Measurements from ENCODE around the gene NT5C1B. TPM values are rescaled to one million over a fixed set of nuclear protein-coding genes. Genes with fewer than 3 reads are reported as not detected.

NT5C1B gene
- total and polyA plus RNA-seq, 10 of the 15 experiments (the other 5 are each of a cell fraction or from before 2014, with no cell fraction given): 0.40 to 0.44 TPM; not detected in 8

DNA sequence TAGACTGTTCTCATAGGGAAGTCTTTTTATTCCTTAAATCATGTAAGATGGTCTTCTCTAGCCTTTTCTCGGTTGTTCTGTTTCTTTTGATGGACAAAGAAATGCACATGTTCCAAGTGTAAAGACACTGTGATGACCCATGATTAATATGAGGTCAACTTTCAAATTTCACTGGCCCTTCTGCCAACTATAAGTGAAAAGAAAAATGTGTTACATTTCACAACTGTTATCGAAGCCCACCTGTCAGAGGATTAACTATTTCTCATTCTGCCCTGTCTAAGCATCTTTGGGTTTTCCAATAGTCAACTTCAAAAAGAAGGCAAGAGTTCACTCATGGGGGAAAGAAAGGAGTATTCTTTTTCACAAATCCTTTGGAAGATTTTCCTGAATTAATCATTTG lies 32.2 kb downstream of the NT5C1B start:
- Histone ChIP-seq H3K79me2 (ENCODE audit: control insufficient read depth, insufficient read depth, low read length) (peaks cover 16% of the 10 kb centered on the region), H2AFZ (ENCODE audit: control insufficient read depth, low read depth, low read length) (no peak overlapping the region), H3K9me3 (replicated peaks; ENCODE audit: control insufficient read depth, insufficient read depth, low read length) (no peaks in the 10 kb centered on the region), H3K4me2 (ENCODE audit: control insufficient read depth, insufficient read depth) (no peak overlapping the region), H3K27me3 (replicated peaks in 1 of 2; ENCODE audit: control insufficient read depth in 2 of 2, insufficient read depth in 2 of 2, low read length in 1 of 2) (no peaks in the 10 kb centered on the region), H4K20me1 (ENCODE audit: control insufficient read depth, insufficient read depth) (no peaks in the 10 kb centered on the region), H3K36me3 (ENCODE audit: control insufficient read depth in 2 of 2, insufficient read depth in 2 of 2, low read length in 1 of 2) (peaks cover 0 to 5% of the 10 kb centered on the region in 2 experiments; a peak in 1 of 4 replicates), H3K27ac (ENCODE audit: control insufficient read depth, insufficient read depth) (no peak overlapping the region), H3K9ac (ENCODE audit: control insufficient read depth, insufficient read depth, low read length) (no peak overlapping the region), H3K4me3 (no peak overlapping the region), H3K4me1 (ENCODE audit: control insufficient read depth, insufficient read depth, low read length) (no peaks in the 10 kb centered on the region)
- intact Hi-C loops (cut with micrococcal nuclease; ENCODE audit: unreplicated experiment) (no loop called here), in situ Hi-C loops (cut with MboI) (no loop called here)
- SMC1A ChIA-PET (ENCODE audit: uncharacterized antibody, unreplicated experiment): no interaction called here
- RAD21 ChIA-PET (ENCODE audit: unreplicated experiment): no interaction called here
- POLR2A ChIA-PET: no interaction called here
- WGBS (ENCODE audit: insufficient coverage, insufficient replicate concordance, low lambda C conversion rate, missing lambda C conversion rate): 60% methylated on average over 2 of the region's 2 CpGs
- no peak for DNase-seq (ENCODE audit: low read depth, low spot score)
- BruUV-seq (replicated peaks): no TSS peak
- CTCF ChIA-PET: no interaction called here
- no peak for ATAC-seq
- TF ChIP-seq NBN (IDR thresholded peaks at IDR 0.05) (no peak), NR2C1 (IDR thresholded peaks at IDR 0.05) (no peak), ZSCAN29 (IDR thresholded peaks at IDR 0.05) (no peak), HDAC6 (IDR thresholded peaks at IDR 0.05; ENCODE audit: unreplicated experiment) (no peak), GABPA (IDR thresholded peaks at IDR 0.05; ENCODE audit: low read depth) (no peak), EP300 (IDR thresholded peaks at IDR 0.05; ENCODE audit: borderline replicate concordance in 1 of 2, control insufficient read depth in 1 of 2, low read depth in 2 of 2, low read length in 2 of 2) (no peak), CHD2 (IDR thresholded peaks at IDR 0.05; ENCODE audit: borderline replicate concordance, low read depth, low read length) (no peak), HCFC1 (IDR thresholded peaks at IDR 0.05; ENCODE audit: low read length) (no peak), BCL11A (IDR thresholded peaks at IDR 0.05; ENCODE audit: low read depth, low read length) (no peak), RUNX3 (IDR thresholded peaks at IDR 0.05; ENCODE audit: low read length) (no peak), NR2C2 (IDR thresholded peaks at IDR 0.05; ENCODE audit: borderline replicate concordance, control insufficient read depth, insufficient read length, low read depth) (no peak), POLR2A (IDR thresholded peaks at IDR 0.05; ENCODE audit: low read depth, low read length) (no peak), RELA (IDR thresholded peaks at IDR 0.05; ENCODE audit: borderline replicate concordance, partially characterized antibody) (no peak)
- TF ChIP-seq, protein P1, sequence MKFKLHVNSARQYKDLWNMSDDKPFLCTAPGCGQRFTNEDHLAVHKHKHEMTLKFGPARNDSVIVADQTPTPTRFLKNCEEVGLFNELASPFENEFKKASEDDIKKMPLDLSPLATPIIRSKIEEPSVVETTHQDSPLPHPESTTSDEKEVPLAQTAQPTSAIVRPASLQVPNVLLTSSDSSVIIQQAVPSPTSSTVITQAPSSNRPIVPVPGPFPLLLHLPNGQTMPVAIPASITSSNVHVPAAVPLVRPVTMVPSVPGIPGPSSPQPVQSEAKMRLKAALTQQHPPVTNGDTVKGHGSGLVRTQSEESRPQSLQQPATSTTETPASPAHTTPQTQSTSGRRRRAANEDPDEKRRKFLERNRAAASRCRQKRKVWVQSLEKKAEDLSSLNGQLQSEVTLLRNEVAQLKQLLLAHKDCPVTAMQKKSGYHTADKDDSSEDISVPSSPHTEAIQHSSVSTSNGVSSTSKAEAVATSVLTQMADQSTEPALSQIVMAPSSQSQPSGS (IDR thresholded peaks at IDR 0.05; ENCODE audit: low read length): no peak
- TF ChIP-seq, protein P2, sequence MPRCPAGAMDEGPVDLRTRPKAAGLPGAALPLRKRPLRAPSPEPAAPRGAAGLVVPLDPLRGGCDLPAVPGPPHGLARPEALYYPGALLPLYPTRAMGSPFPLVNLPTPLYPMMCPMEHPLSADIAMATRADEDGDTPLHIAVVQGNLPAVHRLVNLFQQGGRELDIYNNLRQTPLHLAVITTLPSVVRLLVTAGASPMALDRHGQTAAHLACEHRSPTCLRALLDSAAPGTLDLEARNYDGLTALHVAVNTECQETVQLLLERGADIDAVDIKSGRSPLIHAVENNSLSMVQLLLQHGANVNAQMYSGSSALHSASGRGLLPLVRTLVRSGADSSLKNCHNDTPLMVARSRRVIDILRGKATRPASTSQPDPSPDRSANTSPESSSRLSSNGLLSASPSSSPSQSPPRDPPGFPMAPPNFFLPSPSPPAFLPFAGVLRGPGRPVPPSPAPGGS (IDR thresholded peaks at IDR 0.05; ENCODE audit: borderline replicate concordance, insufficient read depth, low read depth, low read length, poor library complexity, severe bottlenecking): no peak
- TF ChIP-seq, protein P3, sequence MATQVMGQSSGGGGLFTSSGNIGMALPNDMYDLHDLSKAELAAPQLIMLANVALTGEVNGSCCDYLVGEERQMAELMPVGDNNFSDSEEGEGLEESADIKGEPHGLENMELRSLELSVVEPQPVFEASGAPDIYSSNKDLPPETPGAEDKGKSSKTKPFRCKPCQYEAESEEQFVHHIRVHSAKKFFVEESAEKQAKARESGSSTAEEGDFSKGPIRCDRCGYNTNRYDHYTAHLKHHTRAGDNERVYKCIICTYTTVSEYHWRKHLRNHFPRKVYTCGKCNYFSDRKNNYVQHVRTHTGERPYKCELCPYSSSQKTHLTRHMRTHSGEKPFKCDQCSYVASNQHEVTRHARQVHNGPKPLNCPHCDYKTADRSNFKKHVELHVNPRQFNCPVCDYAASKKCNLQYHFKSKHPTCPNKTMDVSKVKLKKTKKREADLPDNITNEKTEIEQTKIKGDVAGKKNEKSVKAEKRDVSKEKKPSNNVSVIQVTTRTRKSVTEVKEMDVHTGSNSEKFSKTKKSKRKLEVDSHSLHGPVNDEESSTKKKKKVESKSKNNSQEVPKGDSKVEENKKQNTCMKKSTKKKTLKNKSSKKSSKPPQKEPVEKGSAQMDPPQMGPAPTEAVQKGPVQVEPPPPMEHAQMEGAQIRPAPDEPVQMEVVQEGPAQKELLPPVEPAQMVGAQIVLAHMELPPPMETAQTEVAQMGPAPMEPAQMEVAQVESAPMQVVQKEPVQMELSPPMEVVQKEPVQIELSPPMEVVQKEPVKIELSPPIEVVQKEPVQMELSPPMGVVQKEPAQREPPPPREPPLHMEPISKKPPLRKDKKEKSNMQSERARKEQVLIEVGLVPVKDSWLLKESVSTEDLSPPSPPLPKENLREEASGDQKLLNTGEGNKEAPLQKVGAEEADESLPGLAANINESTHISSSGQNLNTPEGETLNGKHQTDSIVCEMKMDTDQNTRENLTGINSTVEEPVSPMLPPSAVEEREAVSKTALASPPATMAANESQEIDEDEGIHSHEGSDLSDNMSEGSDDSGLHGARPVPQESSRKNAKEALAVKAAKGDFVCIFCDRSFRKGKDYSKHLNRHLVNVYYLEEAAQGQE (IDR thresholded peaks at IDR 0.05; ENCODE audit: low read depth, low read length): no peak
- TF ChIP-seq, protein P4, sequence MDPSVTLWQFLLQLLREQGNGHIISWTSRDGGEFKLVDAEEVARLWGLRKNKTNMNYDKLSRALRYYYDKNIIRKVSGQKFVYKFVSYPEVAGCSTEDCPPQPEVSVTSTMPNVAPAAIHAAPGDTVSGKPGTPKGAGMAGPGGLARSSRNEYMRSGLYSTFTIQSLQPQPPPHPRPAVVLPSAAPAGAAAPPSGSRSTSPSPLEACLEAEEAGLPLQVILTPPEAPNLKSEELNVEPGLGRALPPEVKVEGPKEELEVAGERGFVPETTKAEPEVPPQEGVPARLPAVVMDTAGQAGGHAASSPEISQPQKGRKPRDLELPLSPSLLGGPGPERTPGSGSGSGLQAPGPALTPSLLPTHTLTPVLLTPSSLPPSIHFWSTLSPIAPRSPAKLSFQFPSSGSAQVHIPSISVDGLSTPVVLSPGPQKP (IDR thresholded peaks at IDR 0.05; ENCODE audit: low read depth, low read length): no peak
- TF ChIP-seq, protein P5, sequence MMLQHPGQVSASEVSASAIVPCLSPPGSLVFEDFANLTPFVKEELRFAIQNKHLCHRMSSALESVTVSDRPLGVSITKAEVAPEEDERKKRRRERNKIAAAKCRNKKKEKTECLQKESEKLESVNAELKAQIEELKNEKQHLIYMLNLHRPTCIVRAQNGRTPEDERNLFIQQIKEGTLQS (IDR thresholded peaks at IDR 0.05; ENCODE audit: borderline replicate concordance, extremely low read depth, low read depth, low read length): no peak
- no peak for FAIRE-seq

All from GM12878 (cell line).